RWPE1 (cell line): Measurements from ENCODE around the gene DNAH12.

Source experiments
- CTCF ChIA-PET: fragments of 350-600 bp; sonication (Branson Sonifier 250); formaldehyde crosslinking; extraction: SDS; loops from one replicate; lab custom pipeline; 2021; lab: Yijun Ruan, JAX
- POLR2A ChIA-PET: fragments of 400-600 bp; formaldehyde crosslinking; extraction: SDS; loops from one replicate; lab custom pipeline; 2020; ENCODE audit warnings: antibody characterized with exemption; ENCODE audit not compliant: low non-redundant PET; lab: Yijun Ruan, JAX
- DNase-seq: peaks from one replicate; pipeline ENCODE4 v3.0.0; 2012; ENCODE audit warnings: low spot score
- H3K27ac ChIP-seq: fragments of 450-650 bp; 2 replicates; pipeline ENCODE4 v1.5.1; 2017
- TF ChIP-seq, protein P1 (sequence below): fragments of 450-650 bp; conservative IDR thresholded peaks from 2 replicates; pipeline ENCODE4 v1.5.1; 2017; ENCODE audit warnings: low read depth, mild to moderate bottlenecking

Gene DNAH12

DNA sequence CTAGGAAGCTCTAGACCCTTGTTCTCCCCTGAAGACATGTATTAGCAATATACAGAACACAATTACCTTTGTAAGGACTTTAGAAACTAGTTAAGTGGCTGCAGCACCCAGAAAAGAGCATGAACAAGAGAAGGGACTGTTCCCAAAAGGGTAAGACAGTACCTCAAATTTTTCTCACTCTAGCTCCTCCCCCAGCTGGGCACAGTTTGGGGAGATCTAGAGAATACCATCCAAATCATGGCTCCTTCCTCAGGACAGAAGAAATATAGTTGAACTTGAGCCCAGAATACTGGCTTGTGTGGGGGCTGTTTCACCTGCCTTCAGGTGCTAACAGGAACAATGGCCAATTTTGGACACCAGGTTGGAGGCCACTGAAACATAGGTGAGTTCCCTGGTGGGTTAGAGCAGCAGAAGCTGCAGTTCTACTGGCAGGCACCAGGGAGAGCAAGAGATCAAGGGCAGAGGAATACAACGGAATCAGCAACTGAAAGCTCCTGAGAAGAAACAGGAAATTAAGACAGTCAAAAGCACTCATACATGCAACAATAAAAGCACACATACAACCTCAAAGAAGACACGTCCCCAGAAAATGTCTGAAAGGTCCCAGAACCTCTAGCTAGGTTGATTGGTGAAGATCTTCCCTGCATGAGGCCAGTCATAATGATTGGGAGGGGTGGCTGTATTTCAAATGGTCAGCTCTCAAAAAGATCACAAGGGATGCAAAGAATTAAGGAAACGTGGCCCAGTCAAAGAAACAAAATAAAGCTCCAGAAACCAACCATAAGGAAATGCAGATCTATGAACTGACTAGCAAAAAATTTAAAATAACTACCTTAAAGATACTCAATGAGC is 146.7 kb downstream of the DNAH12 start:
- POLR2A ChIA-PET, result no interaction called here
- peak; percentile 35 for DNase-seq
- H3K27ac ChIP-seq, result no peak overlapping the region

DNA sequence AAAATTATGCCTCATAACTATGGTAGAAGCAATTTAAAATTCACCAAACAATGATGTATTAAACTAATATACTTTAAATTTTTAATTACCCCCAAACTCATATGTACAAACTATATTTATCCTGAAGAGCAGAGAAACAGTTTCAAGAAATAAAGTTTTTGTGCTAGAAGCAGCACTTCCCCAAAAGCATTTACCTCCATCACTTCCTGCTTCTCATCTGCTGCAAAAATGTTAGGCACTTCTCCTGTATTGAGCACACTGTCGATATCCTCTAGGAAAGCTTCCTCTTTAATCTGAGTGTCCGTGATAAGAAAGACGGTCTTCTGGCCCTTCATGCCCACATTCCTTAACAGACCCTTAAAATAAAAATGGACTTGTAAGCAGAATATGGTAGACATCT is 150.2 kb downstream of the DNAH12 start:
- no peak overlapping the region for H3K27ac ChIP-seq
- TF ChIP-seq, protein P1, sequence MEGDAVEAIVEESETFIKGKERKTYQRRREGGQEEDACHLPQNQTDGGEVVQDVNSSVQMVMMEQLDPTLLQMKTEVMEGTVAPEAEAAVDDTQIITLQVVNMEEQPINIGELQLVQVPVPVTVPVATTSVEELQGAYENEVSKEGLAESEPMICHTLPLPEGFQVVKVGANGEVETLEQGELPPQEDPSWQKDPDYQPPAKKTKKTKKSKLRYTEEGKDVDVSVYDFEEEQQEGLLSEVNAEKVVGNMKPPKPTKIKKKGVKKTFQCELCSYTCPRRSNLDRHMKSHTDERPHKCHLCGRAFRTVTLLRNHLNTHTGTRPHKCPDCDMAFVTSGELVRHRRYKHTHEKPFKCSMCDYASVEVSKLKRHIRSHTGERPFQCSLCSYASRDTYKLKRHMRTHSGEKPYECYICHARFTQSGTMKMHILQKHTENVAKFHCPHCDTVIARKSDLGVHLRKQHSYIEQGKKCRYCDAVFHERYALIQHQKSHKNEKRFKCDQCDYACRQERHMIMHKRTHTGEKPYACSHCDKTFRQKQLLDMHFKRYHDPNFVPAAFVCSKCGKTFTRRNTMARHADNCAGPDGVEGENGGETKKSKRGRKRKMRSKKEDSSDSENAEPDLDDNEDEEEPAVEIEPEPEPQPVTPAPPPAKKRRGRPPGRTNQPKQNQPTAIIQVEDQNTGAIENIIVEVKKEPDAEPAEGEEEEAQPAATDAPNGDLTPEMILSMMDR, result no peak
- ChIA-PET POLR2A (no interaction called here), CTCF (no interaction called here)
- DNase-seq, result no peak

More for the DNA sequence above, 146.7 kb downstream of the DNAH12 start:
- CTCF ChIA-PET, result interaction anchor here (0.6 to 1.1 kb wide), 4 partner anchors 19 to 510 kb away, joined by 3 to 4 read pairs (median 3); no protein-coding TSS in a partner anchor
- TF ChIP-seq, protein P1, result peak; percentile 76

DNA sequence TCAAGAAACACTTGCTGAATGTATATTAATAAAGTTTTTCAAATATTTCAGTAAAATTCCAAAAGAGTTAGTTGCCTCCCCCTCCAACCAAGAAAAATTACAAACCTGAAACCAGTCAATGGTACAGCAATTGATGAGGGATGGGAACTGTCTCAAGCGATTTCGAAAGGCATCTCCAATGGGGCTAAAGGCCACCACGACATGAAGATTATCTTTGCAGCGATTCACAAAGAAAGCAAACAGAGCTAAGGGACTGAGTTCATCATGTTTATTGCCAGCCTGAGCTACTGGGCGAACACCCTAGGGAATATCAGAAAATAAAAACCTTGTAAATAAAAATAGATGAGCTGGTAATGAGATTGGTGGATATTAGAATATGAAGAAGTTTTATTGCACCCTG is 152.4 kb downstream of the DNAH12 start:
- POLR2A ChIA-PET, result no interaction called here
- CTCF ChIA-PET, result no interaction called here

DNA sequence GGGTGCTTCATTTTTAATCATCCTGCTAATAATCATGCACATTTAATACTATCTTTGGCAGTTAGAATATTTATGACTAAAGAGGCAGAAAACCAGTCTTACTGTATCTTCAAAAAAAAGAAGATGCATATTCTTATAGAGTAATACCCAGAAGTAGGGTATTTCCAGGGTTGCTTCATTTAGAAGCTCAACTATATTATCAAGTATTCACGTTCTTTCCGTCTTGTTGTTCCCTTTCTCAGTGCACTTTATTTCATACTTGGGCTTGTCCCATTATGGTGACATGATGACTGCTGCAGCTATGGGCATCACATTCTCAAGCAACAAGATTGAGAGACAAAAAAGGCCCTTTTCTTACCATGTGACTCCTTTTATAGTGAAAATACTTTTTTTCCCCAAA is 154.9 kb downstream of the DNAH12 start:
- CTCF ChIA-PET, result no interaction called here
- no peak overlapping the region for H3K27ac ChIP-seq
- no peak for DNase-seq
- TF ChIP-seq, protein P1, result no peak
- POLR2A ChIA-PET, result no interaction called here

More for the DNA sequence above, 152.4 kb downstream of the DNAH12 start:
- no peak overlapping the region for H3K27ac ChIP-seq
- TF ChIP-seq, protein P1, result no peak
- no peak for DNase-seq

DNA sequence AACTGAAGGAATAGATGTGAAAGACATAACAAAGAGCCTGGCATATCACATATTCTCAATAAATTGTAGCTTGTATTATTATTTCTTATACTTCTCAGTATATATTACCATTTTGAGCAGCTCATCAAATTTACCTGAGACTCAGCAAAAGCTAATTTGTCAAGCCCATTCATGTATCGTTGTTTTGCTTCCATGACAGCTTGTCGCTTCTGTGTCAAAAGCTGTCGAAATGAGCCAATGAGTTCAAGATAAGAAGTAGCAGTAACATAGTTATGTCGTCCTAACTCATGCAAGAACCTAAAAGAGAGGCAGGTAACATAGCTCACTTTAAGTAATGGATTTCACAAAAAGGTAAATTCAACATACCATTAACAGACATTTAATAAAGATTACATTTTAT is 157.8 kb downstream of the DNAH12 start:
- TF ChIP-seq, protein P1, result no peak
- no peak for DNase-seq
- no peak overlapping the region for H3K27ac ChIP-seq
- POLR2A ChIA-PET, result no interaction called here
- CTCF ChIA-PET, result no interaction called here

DNA sequence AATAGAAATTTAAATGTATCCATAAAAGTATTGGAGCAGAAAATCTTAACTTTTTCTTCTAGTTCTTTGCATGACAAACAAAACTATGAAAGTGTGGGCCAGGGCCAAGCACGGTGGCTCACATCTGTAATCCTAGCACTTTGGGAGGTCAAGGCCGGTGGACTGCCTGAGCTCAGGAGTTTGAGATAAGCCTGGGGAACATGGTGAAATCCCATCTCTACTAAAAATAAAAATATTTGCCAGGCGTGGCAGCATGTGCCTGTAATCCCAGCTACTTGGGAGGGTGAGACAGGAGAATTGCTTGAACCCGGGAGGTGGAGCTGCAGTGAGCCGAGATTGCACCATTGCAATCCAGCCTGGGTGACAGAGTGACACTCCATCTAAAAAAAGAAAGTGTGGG is 158.6 kb downstream of the DNAH12 start:
- TF ChIP-seq, protein P1, result no peak
- POLR2A ChIA-PET, result no interaction called here
- CTCF ChIA-PET, result no interaction called here
- no peak overlapping the region for H3K27ac ChIP-seq
- no peak for DNase-seq
